HG03045 (cell line): Measurements from ENCODE around the gene UGT2B11.
"Not testable (repeated sequence)": the region's sequence is repeated elsewhere in the genome, so short reads cannot be mapped to it uniquely, and the experiment has no call there.

Source experiments
- ATAC-seq: cut with Tn5 transposase; IDR thresholded peaks from one replicate; pipeline ENCODE4 v1.9.1; 2021; ENCODE audit warnings: mild to moderate bottlenecking, moderate library complexity; ENCODE audit not compliant: unreplicated experiment

UGT2B11 gene

GRCh38 chr4:69170233-69171134 lies 44.1 kb downstream of the UGT2B11 start:
- not testable (repeated sequence) for ATAC-seq

DNA sequence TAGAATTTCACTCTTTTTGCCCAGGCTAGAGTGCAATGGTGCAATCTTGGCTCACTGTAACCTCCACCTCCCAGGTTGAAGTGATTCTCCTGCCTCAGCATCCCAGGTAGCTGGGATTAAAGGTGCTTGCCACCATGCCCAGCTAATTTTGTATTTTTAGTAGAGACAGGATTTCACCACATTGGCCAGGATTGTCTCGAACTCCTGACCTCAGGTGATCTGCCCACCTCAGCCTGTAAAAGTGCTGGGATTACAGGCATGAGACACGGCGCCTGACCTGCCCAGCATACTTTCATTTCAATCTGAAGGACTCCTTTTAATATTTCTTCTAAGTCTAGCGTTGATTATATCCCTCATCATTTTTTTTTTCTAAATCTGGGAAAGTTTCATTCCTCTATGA lies 45.4 kb downstream of the UGT2B11 start:
- not testable (repeated sequence) for ATAC-seq

GRCh38 chr4:69167300-69167699 lies 47.2 kb downstream of the UGT2B11 start:
- no peak for ATAC-seq

DNA sequence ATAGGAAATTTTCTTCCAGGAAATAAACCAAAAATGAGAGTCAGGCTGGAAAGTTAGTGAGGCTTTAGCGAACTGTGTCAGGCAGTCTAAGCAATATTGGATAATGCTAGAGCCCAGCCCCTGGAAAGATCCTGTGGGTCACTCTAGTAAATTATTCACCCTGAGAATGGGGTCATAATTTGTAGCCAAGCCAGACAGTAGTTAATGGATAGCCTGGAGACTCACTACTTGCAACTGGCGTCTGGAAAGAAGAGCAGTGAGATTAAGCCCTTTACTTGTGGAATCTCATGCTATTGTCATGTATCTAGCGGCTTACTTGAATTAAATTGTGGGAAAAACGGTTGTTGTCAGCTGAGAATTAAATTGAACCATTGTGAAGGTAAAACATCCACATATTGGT lies 48.2 kb downstream of the UGT2B11 start:
- ATAC-seq: not testable (repeated sequence)

DNA sequence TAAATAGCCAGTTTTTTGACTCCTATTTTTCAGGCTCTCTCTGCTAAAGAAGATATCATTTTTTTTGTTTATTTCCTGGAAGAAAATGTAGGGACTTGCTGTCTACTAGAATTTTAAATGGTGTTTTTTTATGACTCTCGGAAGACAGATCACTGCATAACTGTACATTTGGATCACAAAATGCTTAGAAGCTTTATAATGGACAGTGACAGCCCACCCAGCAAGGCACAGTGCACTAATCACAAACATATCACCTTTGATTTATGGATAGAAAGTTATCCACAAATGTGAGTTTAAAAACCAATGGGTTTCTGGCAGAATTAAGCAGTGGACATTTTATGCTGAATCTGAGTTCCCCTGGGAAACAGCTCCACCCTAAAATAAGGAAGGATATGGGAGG lies 48.8 kb downstream of the UGT2B11 start:
- not testable (repeated sequence) for ATAC-seq

DNA sequence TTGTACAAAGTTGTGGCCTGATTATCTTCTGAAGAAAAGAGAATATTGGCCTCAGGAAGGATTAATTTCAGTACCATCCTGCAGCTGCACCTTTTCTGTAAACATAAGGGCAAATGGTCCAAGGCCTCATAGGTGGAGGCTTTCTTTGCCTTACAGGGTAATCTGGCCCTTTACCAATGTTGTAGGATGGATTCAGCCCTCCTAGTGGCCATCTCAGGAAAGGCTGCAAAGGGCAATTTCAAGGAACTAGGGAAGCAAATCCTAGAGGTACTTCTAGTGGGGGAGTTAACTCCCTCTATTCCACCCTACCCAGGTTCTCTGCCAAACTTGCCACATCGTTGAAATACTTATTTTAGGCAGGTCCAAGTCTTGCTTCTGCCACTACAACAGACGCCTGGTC lies 57.6 kb downstream of the UGT2B11 start:
- no peak for ATAC-seq

- ATAC-seq: no peak
These were observed 60.5 kb downstream of the UGT2B11 start for GRCh38 chr4:69154021-69154420.
